ENCODE results near the gene KIF5A. TPM values are rescaled to one million over a fixed set of nuclear protein-coding genes. Genes with fewer than 3 reads are reported as not detected.

The KIF5A gene
- total and polyA plus RNA-seq, 8 donors: 0.38 to 6.5 (median 5.3) TPM

- peaks cover 0 to 3% of the 10 kb centered on the region in 2 donors for H3K27me3 ChIP-seq
- DNase-seq (no peak), ATAC-seq (no peak)
- H3K4me3 ChIP-seq: no peak overlapping the region
- H3K36me3 ChIP-seq: no peaks in the 10 kb centered on the region
- no peak overlapping the region for H3K27ac ChIP-seq
- TF ChIP-seq, protein P1, sequence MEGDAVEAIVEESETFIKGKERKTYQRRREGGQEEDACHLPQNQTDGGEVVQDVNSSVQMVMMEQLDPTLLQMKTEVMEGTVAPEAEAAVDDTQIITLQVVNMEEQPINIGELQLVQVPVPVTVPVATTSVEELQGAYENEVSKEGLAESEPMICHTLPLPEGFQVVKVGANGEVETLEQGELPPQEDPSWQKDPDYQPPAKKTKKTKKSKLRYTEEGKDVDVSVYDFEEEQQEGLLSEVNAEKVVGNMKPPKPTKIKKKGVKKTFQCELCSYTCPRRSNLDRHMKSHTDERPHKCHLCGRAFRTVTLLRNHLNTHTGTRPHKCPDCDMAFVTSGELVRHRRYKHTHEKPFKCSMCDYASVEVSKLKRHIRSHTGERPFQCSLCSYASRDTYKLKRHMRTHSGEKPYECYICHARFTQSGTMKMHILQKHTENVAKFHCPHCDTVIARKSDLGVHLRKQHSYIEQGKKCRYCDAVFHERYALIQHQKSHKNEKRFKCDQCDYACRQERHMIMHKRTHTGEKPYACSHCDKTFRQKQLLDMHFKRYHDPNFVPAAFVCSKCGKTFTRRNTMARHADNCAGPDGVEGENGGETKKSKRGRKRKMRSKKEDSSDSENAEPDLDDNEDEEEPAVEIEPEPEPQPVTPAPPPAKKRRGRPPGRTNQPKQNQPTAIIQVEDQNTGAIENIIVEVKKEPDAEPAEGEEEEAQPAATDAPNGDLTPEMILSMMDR (IDR thresholded peaks at IDR 0.05): no peak
- H3K4me1 ChIP-seq: no peaks in the 10 kb centered on the region
- no peaks in the 10 kb centered on the region for H3K9me3 ChIP-seq
- intact Hi-C loops (cut with DNase I): no loop called here
These were observed 26.8 kb downstream of the KIF5A start for GRCh38 chr12:57576613-57577160.

DNA sequence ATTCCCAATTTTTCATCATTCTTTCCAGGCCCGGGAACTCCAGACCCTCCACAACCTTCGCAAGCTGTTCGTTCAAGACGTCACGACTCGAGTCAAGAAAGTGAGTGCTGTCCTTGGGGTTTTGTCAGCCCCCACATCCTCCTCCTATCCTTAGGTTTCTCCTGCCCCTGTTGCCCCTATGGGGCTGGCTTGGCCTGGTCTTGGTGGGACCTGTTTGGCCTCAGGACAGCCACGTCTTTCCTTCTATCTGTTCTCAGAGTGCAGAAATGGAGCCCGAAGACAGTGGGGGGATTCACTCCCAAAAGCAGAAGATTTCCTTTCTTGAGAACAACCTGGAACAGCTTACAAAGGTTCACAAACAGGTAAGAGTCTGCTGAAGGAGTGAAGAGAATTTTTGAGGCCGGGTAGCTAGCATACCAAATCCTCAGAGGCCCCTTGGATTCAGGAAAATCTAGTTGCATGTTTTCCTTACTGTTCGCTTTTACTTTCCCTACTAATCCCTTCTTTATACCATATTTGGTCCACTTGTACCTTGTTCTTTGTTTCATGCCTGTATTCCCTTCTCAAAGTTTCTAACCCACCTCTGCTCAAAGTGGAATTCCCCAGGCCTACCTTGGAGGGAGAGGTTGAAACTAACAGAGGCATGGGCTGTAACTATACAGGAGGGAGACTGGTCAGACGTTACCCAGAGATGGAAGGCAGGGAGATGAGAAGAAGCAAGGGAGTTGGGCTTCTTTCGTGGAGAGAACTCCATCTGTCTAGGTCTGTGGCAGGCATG, 28.3 kb downstream of the KIF5A start:
- ATAC-seq: no peak
- peaks cover 0 to 3% of the 10 kb centered on the region in 2 donors for H3K4me1 ChIP-seq
- TF ChIP-seq, protein P1 (IDR thresholded peaks at IDR 0.05): no peak
- no peaks in the 10 kb centered on the region for H3K36me3 ChIP-seq
- no peak overlapping the region for H3K27ac ChIP-seq
- no peak overlapping the region for H3K4me3 ChIP-seq
- no peaks in the 10 kb centered on the region for H3K9me3 ChIP-seq
- H3K27me3 ChIP-seq: peaks cover 0 to 17% of the 10 kb centered on the region in 2 donors
- intact Hi-C loops (cut with DNase I): no loop called here
- no peak for DNase-seq

DNA sequence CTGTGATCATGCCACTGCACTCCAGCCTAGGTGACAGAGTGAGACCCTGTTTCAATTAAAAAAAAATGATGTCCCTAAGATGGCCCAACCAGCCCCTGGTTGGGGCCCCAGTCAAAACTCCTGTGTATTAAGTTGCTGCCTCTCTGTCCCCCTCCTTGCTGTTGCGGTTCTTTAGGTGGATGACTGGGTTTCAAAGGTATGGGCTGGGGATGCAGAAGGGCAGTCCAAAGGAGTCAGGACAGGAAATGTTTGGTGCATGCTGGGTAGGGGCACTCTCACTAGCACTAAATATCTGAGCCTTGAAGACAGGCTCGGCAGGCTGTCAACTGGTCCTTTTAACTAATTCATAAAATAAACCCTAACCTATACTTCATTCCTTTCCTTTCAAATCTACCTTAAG, 29.2 kb downstream of the KIF5A start:
- intact Hi-C loops (cut with DNase I): no loop called here
- no peaks in the 10 kb centered on the region for H3K36me3 ChIP-seq
- ATAC-seq: no peak

DNA sequence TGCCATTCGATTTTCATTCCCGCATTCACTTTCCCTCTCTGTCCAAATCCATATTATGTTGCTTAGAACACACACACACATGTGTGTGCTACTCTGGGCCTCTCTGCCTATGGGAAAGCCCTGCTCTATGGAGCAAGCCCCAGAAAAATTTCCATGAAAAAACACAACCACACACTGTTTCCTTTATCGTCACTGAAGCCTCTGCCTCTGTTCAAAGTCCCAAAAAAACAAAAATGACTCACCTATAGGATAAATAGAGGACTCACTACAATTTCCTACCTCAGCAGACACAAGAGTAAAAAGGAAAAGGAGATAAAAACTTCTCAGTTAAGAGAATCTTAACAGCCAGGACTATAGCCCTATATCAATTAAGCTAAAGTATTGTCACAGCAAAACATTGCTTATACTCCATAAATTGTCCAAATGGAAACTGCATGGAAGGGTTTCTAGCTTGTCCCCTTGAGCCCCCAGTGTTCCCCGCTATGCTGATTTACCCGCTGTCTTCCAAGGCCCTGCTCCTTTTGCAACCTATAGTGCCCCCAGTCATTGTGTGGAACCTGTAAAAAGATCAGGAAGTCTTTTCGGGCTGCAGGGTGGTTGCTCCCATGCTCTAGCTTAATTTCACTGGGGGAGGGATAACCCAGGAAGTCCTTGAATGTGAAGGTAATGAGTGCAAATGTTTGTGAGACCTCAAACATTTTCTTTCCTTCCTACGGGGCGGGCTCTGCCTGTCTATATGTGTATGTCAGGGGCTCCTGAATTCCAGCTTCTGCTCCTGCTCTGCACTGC, 30.0 kb downstream of the KIF5A start:
- intact Hi-C loops (cut with DNase I): no loop called here
- Histone ChIP-seq H3K27ac (no peak overlapping the region), H3K4me3 (no peak overlapping the region), H3K4me1 (peaks cover 0 to 6% of the 10 kb centered on the region in 2 donors), H3K27me3 (peaks cover 0 to 18% of the 10 kb centered on the region in 2 donors), H3K36me3 (no peaks in the 10 kb centered on the region), H3K9me3 (no peaks in the 10 kb centered on the region)
- DNase-seq (no peak), ATAC-seq (no peak)
- TF ChIP-seq, protein P1 (IDR thresholded peaks at IDR 0.05): no peak

More for the DNA sequence above, 29.2 kb downstream of the KIF5A start:
- DNase-seq: no peak
- Histone ChIP-seq H3K27me3 (peaks cover 0 to 18% of the 10 kb centered on the region in 2 donors), H3K9me3 (no peaks in the 10 kb centered on the region), H3K4me3 (no peak overlapping the region), H3K4me1 (peaks cover 0 to 6% of the 10 kb centered on the region in 2 donors), H3K27ac (no peak overlapping the region)
- TF ChIP-seq, protein P1 (IDR thresholded peaks at IDR 0.05): no peak

GRCh38 chr12:57580466-57580795, 30.6 kb downstream of the KIF5A start:
- Histone ChIP-seq H3K27me3 (peaks cover 0 to 21% of the 10 kb centered on the region in 2 donors), H3K4me1 (peaks cover 0 to 6% of the 10 kb centered on the region in 2 donors), H3K4me3 (no peak overlapping the region), H3K9me3 (no peaks in the 10 kb centered on the region), H3K27ac (no peak overlapping the region), H3K36me3 (no peaks in the 10 kb centered on the region)
- DNase-seq: no peak
- intact Hi-C loops (cut with DNase I): no loop called here
- ATAC-seq: no peak
- TF ChIP-seq, protein P1 (IDR thresholded peaks at IDR 0.05): no peak
